HG03354 (cell line): Measurements from ENCODE around the gene NUP62.
A peak's percentile ranks its signal among the peaks of the same experiment; 100 is the strongest.
"Not testable (repeated sequence)": the region's sequence is repeated elsewhere in the genome, so short reads cannot be mapped to it uniquely, and the experiment has no call there.

Experiments used
- ATAC-seq: cut with Tn5 transposase; IDR thresholded peaks from one replicate; pipeline ENCODE4 v1.9.1; 2021; ENCODE audit warnings: mild to moderate bottlenecking; ENCODE audit not compliant: unreplicated experiment, poor library complexity, severe bottlenecking

NUP62 gene

DNA sequence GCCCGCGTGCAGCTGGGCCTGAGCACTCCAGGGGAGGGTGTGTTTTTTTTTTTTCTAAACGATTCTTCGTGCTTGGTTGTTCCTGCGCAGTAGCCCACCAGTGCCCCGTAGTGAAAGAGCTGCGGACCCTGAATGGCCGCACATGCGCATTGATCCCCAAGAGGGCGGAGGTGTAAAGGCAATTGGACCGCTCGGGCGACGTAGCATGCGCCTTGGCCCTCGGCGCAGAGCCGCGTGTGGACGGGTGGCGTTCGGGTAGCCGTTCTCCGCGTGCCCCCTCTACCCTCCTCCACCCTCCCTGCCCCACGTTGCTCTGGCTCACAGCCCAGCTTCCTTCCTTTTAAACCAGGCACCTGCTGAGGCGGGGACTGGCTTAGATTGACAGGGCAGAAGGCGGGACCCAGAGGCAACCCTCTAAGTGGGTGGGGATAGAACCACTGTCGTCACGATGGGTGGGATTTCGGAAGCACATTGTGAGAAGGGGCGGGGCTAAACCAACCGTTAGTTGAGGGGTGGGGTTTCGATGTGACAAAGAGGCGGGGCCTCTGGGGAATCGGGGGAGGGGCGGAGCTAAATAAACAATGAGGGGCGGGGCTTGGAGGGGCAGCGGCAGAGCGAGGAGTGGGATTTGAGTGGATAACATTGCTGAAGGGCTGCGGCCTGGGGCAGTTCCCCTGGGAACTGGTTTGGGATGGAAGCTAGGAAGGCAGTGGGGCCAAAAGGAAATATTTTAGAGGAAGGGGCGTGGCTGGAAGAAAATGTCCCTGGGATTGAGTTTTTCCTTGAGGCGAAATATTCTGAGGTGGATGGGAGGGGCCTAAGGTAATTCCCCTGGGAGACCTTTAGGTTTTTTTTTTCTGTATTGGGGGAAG is 543 bp upstream of the NUP62 start:
- ATAC-seq: peak; percentile 73

DNA sequence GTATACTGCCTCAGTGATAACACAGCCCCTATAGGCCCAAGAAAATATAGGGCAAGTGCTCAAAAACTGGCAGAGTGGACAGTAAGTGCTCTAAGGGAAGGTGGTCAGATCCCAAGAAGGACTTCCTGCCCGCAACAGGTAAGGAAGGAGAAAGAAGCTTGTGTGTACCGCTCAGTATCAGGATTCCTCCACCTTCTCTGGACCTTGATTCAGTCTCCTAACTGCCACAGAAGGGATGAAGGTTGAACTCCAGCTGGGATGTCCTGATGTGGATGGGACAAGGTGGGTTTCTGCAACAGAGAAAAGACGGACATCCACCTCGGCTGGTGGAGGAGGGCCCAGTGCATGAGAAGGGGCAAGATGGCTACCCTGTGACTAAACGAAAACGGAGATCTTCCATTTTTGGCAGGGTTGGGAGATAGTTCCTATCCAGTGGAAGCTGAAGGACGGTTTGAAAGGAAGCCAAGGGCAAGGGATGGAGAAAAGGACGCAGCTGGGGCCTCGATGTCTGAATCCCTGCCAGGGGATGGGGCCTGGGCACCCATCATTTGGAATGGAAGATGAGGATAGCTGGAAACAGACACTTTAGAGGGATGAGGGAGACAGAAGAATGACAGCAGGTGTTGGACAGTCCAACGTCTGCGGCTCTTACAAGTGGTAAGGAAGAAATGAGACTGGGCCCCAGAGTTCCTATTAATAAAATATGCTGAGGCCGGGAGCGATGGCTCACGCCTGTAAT is 1.6 kb downstream of the NUP62 start:
- ATAC-seq: no peak

DNA sequence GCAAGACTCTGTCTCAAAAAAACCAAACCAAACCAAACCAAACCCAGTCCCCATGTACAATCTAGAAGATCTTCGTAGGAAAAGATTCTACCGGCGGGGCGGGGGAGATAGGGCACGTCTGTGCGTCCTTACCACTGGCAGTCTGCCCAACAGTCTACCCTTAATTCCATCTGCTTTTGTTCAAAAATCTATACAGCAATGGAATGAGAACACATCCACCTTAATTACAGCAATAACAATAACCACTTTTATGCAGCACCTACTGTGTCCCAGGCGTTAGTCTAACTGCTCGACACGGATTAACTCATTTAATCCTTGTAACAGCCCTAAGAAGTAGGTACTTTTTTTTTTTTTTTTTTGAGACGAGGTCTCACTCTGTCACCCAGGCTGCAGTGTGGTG is 2.8 kb downstream of the NUP62 start:
- no peak for ATAC-seq

DNA sequence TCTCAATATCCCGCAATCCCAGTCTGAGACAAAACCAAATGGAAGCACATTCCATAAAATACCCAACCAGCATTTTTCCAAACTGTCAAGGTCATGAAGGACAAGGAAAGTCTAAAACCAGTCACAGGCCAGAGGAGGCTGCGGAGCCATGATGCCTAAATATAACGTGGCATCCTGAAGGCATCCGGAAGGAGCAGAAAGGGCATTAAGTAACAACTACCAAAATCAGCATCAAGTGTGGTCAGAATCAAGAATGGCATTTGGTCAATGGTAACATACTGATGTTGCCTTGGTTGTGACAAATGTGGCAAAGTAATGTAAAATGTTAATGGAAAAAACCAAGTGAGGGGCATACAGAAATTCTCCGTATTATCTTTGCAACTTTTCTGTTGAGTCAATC is 3.8 kb downstream of the NUP62 start:
- ATAC-seq: no peak

DNA sequence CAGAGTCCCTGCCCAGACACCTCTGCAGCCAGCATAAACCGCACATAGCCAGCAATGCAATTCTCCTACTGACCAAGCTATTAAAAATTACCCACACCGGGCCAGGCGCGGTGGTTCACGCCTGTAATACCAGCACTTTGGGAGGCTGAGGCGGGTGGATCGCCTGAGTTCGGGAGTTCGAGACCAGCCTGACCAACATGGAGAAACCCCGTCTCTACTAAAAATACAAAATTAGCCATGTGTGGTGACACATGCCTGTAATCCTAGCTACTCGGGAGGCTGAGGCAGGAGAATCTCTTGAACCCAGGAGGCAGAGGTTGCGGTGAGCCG is 4.5 kb downstream of the NUP62 start:
- not testable (repeated sequence) for ATAC-seq

DNA sequence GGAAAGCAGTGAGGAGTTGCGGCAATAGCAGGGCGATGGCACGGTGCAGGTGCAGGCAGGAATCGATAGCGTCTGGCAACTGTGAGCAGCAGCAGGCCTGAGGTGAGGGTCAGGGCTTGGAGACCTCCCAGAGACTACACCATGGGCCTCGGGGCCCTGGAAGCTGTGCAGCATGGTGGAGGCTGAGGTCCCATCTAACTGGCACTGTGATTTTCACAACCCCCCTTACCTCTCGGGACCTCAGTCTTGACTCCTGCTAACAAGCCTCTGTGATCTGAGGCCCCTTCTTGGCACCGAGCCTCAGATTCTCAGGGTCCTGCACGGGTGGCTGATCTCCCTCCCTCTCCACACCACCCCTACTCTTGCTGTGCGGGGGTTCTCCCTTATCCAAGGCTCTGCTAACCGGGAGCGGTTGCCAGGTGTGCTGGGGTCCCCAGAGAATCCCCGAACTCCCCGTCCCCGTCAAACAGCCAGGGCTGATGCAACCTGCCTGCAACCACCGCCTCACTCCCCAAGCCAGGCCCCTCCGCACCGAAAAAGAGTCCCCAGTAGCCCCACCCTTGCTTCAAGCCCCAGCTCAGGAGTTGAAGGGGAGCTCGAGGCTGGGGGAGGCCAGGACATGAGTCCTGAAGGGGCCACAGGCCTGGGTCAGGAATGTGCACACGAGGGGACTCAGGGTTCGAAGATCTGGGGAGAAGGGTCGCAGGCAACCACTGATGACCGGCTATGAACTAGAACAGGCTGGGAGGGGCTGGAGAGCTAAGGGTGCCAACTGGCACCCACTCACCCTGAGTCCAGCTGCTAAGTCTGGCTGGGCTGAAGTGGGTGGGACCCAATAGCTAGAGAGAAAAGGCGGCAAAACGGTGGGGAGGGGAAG is 5.1 kb downstream of the NUP62 start:
- ATAC-seq: no peak

DNA sequence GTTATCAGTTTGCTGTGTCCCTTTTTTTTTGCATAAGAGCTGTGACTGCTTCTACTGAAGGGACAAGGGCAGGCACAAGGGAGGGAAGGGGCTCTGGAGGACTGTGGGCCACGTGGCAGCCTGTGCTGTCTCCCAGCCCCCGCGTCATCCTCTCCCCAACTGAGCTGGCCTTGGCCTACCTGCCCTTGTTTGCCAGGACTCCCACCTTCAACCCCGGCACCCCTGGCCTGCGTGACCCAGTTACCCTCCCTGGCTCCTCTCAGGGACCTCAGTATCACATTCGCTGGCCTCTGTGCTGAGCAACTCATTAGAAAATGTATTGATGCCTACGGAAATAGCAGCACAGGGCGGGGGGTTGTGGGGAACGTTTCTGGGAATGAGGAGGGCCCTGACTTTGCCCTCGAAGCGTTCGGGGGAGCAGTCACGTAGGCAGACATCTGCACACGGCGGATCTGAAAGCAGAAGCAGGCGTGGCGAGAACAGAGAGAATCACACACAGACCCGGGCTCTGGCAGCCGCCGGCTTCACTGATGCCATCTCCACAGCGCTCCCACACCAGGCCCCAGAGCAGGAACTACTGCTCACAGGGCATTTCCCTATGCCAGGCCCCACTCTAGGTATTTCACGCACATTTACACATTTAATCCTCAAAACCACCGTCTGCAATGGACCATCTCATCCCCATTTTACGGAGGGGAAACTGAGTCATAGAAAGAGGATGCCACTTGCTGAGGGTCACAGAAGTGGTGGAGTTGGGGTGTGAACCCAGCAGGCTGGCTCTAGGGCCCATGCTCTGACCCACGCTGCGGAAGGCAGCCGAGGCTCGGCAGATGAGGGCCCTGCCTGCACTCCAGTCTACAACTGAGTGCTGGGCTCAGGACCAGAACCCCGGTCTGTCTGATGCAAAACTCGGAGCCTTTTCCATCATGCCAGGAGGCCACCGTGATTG is 6.0 kb downstream of the NUP62 start:
- ATAC-seq: no peak

DNA sequence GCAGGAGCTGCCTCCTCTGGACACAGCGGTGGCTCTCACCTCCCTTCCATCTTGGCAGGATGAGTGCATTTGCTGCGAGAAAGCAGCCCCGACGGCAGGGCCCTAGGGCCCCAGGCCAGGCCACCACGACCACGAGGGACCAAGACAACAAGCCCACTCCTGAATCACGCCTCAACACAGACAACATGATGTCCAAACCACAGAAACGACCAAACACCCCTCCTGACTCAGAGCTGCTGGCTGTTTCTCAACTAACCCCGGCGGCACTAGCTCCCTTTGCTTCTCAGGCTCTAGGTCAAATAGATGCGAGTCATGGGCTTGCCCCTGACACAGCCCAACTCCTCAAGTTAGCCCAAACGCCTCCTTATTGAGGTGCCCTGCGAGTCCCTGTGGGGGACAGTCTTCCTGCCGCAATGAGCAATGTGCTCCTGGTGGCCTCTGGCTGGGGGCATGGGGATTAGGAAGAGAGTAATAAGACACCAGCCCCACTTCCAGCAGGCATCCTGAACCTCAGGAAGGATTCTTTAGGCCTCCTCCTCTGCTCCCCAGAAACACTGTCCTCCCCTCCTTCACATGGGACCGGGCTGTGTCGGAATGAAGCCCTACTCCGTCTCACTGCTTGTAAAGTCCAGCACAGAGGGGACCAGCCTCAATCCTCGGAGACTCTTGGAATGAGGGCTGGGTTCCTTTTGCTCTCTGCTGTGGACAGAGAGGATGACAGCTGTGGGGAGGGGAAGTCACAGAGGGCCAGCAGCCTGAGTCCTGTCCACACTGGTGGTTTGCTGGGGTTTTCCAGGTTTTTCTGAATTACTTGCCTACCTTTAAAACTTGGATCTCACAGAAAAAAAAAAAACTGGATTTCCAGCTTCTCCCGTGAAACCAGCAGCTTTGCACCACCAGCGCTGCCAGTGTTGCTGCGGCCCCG is 7.2 kb downstream of the NUP62 start:
- ATAC-seq: no peak

DNA sequence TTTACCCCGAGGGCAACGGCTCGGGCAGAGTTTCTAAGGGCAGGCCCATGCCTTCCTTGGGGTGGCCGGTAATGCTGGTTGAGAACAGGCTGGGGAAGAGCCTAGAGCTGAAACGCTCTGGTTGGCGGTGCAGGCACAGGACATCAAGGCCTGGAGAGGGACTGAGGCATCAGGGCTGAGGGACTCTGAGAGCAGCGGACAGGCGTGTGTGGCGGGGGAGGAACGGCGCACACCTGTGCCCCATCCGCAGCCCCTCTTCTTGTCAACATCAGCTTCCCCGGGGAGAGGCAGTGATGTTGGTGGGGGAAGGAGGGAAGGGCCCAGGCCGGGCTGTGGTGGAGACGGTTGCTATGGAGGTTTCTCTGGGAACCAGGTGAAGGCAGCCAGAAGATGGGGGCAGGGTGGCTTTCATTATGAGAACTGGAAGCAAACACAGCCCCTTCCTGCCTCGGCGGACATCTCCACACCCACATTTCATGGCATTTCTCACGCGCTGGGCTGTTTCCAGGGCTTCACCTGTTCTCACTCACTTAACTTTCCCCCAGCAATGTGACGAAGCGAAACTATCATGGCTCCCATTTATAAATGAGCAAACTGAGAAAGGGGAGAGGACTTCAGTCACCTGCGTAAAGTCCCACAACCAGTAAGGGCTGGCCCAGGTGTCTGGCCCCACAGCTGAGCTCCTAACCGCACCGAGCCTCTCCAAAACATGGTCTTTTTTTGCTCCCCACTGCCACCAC is 8.5 kb downstream of the NUP62 start:
- ATAC-seq: no peak

DNA sequence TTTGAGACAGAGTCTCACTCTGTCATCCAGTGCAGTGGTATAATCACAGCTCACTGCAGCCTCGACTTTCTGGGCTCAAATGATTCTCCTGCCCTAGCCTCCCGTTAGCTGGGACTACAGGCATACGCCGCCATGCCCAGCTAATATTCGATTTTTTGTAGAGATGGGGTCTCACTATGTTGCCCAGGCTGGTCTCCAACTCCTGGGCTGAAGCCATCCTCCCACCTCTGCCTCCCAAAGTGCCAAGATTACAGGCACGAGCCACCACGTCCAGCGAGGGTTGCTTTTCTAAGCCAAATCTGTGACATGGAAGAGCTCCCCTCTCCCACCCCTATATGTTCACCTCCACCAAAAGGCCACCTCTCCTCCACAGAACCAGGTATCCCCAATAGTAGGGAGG is 11.2 kb downstream of the NUP62 start:
- no peak for ATAC-seq

DNA sequence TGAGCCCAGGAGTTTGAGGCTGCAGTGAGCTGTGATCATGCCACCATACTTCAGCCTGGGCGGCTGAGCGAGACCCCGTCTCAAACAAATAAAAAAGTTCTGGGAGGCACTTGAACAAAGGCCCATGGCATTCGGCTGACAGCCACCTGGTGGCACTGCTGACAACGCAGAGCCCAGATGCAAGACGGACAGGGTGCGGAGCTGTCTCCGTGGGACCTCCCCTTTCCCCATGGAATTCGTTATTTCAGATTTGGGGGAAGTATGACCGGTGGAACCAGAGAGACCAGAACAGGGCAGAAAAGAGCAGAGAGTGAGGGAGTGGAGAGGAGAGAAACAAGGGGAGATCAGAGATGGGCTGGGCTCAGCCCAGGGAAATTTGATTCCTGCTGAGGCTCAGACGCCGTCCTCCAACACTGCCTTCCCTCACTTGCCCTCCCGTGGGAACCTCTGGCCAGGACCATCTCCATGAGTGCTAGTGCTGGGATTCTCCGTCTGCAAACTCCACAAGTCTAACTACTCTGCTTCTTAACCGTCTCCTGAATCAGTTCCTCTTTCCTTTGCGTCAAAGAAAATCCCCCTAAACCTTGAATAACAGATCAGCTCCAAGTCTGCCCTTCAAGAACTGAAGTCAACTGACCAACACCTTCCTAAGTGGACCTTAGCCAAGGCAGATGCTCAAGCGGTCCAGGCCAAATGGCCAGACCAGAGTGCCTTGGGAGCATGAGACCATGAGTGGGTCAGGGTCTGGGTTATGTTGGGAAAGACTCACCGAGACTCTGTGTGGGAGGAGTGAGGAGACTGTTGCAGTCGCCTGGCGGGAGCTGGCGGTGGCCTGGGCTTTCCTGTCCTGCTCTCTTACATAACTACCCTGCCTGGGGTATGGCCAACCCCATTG is 12.2 kb downstream of the NUP62 start:
- ATAC-seq: no peak

DNA sequence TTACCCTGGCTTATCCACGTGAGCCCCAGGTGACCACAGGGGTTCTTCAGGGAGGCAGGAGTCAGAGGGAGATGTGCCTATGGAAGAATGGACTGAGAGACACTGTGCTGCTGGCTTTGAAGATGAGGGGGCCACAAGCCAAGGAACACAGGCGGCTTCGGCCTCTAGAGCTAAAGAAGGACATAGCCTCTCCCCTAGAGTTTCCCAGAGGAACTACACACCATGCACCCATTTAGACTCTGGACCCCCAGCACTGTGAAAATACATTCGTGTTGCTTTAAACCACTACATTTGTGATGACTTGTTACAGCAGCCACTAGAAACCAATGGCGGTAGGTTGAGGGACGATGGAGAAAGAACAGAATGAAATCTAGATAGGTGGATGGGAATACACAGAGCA is 14.0 kb downstream of the NUP62 start:
- no peak for ATAC-seq

DNA sequence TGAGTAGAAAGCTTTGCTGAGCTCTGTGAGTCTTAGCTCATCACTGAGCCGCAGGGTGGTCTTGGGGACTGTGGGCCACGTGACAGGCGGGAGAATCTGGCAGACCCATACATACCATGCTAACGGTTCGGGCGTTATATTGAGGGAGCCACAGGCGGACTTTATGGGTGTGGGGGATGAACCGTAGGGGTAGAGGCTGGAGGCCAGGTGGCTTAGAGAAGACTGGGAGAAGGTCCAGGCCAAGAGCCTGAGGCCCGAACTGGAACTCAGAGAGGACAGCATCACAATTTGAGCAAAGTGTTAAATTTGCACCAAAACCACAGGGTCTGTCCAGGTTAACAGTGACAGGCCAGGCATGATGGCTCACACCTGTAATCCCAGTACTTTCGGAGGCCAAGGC is 15.6 kb downstream of the NUP62 start:
- no peak for ATAC-seq

DNA sequence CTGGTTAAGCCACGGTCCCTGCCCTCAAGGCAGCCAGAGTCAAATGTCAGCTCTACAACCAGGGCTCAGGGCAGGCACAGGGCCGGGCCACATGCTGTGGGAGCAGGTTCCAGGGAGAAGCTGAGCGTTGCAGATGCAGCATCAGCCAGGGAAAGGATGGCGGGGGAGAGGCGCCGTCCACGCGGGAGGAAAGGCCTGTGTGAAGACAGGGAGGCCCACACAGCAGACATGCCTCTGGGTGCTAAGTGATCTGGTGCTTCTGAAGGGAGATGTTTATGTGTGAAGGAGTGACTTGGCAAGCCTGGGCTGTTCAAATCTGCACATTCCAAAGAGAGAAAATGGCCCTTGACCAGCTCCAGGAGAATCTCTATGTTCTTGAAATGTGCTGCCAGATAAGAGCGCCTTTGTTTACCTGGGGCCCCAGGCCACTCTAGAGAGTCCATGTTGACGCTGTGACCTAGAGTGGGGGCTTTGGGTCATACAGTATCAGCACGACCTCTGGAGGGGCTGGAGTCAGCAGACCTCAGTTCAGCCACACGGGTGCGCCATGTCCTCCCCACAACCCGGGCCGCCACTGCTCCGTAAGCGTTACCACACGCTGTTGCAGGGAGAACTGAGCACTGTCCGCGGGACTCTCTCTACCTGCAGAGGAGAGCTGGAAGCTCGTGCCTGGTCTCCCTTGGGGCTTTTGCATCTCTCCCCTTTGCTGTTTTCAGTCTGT is 16.2 kb downstream of the NUP62 start:
- ATAC-seq: no peak

DNA sequence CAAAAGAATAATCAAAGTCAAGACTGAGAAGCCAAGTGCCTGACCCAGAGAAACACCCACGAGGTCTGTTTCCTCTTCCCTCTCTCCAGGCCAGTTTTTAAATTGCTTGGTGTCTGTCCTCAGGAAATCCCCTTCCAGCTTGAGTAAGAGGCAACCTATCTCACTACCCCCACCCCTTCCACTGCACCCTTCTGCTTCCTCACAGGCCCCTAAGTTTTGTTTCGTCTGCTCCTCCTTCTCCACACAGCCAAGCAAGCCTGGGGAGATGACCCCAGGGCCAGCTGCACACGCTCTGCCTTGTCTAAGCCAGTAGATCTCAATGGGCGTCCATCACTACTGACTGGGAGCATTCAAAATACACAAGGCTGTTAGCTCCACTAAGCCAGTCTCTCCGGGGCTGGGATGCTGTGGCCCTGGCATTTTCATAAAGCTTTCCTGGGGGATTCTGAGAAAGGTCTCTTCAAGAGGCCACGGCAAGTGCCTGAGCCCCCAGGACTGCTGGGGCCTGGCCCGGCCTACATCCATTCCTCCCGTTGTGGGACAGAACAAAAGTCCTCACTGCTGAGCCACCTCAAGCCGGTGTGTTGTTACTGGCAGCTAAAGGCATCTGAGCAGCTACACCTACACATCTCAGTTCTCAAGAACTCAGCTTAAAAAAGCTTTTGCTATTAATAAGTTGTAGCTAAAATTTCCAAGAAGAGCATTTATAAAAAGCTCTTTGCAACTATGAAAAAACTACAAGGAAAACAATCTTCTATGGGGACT is 17.7 kb downstream of the NUP62 start:
- peak; percentile 45 for ATAC-seq
